HG03432 (cell line): ENCODE results near the gene UBN2.
"Not testable (repeated sequence)": the region's sequence is repeated elsewhere in the genome, so short reads cannot be mapped to it uniquely, and the experiment has no call there.

Experiments used
- ATAC-seq: cut with Tn5 transposase; IDR thresholded peaks from one replicate; pipeline ENCODE4 v1.9.1; 2021; ENCODE audit warnings: mild to moderate bottlenecking, moderate library complexity; ENCODE audit not compliant: unreplicated experiment

UBN2 gene

GRCh38 chr7:139230774-139231512 is at the start of gene UBN2:
TSS of gene UBN2 (plus strand) at chr7:139231237. CDS start at chr7:139231485, 248 bp downstream.
- peak; percentile 96 for ATAC-seq

- ATAC-seq: no peak
Measured at GRCh38 chr7:139181404-139181803, 49.6 kb upstream of the UBN2 start.

GRCh38 chr7:139182363-139182762 is 48.7 kb upstream of the UBN2 start:
- ATAC-seq: no peak

GRCh38 chr7:139183251-139183650 is 47.8 kb upstream of the UBN2 start:
- ATAC-seq: no peak

- no peak for ATAC-seq
Measured at GRCh38 chr7:139183878-139184338, 47.1 kb upstream of the UBN2 start.

GRCh38 chr7:139186146-139186545 is 44.9 kb upstream of the UBN2 start:
- ATAC-seq: no peak

GRCh38 chr7:139189357-139189756 is 41.7 kb upstream of the UBN2 start:
- no peak for ATAC-seq

- ATAC-seq: no peak
Measured at GRCh38 chr7:139192014-139192706, 38.9 kb upstream of the UBN2 start.

GRCh38 chr7:139200382-139200781 is 30.7 kb upstream of the UBN2 start:
- no peak for ATAC-seq

GRCh38 chr7:139203992-139204391 is 27.0 kb upstream of the UBN2 start:
- no peak for ATAC-seq

GRCh38 chr7:139205843-139206242 is 25.2 kb upstream of the UBN2 start:
- ATAC-seq: no peak

GRCh38 chr7:139212133-139212532 is 18.9 kb upstream of the UBN2 start:
- no peak for ATAC-seq

GRCh38 chr7:139213489-139213888 is 17.5 kb upstream of the UBN2 start:
- ATAC-seq: not testable (repeated sequence)

GRCh38 chr7:139218173-139218572 is 12.9 kb upstream of the UBN2 start:
- no peak for ATAC-seq

- no peak for ATAC-seq
Measured at GRCh38 chr7:139224219-139224618, 6.8 kb upstream of the UBN2 start.

- ATAC-seq: not testable (repeated sequence)
Measured at GRCh38 chr7:139224836-139225235, 6.2 kb upstream of the UBN2 start.

- not testable (repeated sequence) for ATAC-seq
Measured at GRCh38 chr7:139225286-139226157, 5.5 kb upstream of the UBN2 start.

GRCh38 chr7:139226158-139226515 is 4.9 kb upstream of the UBN2 start:
- ATAC-seq: not testable (repeated sequence)

GRCh38 chr7:139226988-139227488 is 4.0 kb upstream of the UBN2 start:
- not testable (repeated sequence) for ATAC-seq

- no peak for ATAC-seq
Measured at GRCh38 chr7:139230023-139230422, 1.0 kb upstream of the UBN2 start.

- ATAC-seq: no peak
Measured at GRCh38 chr7:139230484-139230773, 608 bp upstream of the UBN2 start.
